ENCODE measurements around the gene RPL6. TPM values are rescaled to one million over a fixed set of nuclear protein-coding genes. Genes with fewer than 3 reads are reported as not detected.

Gene RPL6
- total and polyA plus RNA-seq, 10 of the 15 experiments (the other 5 are each of a cell fraction or from before 2014, with no cell fraction given), result 801 to 3,690 (median 2,265) TPM

- TF ChIP-seq USF2 (IDR thresholded peaks at IDR 0.05; ENCODE audit: borderline replicate concordance, low read depth, low read length), result no peak
- TF ChIP-seq HDAC2 (IDR thresholded peaks at IDR 0.05), result no peak
- no peak for TF ChIP-seq EP300 (IDR thresholded peaks at IDR 0.05; ENCODE audit: borderline replicate concordance in 1 of 2, control insufficient read depth in 1 of 2, low read depth in 2 of 2, low read length in 2 of 2)
- peak; percentile 83 for TF ChIP-seq NKRF (conservative IDR thresholded peaks at IDR 0.05)
- TF ChIP-seq ATF7 (IDR thresholded peaks at IDR 0.05; ENCODE audit: low read depth), result no peak
- TF ChIP-seq CBFB (IDR thresholded peaks at IDR 0.05; ENCODE audit: low read depth), result no peak
- TF ChIP-seq BCL11A (IDR thresholded peaks at IDR 0.05; ENCODE audit: low read depth, low read length), result no peak
- TF ChIP-seq SREBF2 (IDR thresholded peaks at IDR 0.05; ENCODE audit: low read length), result no peak
- no peak for TF ChIP-seq WRNIP1 (IDR thresholded peaks at IDR 0.05; ENCODE audit: borderline replicate concordance, low read depth, low read length)
- TF ChIP-seq MYB (IDR thresholded peaks at IDR 0.05; ENCODE audit: borderline replicate concordance, low read depth, low read length), result no peak
- no peak for TF ChIP-seq PAX5 (IDR thresholded peaks at IDR 0.05; ENCODE audit: borderline replicate concordance, low read depth, low read length)
- TF ChIP-seq BHLHE40 (IDR thresholded peaks at IDR 0.05; ENCODE audit: borderline replicate concordance in 1 of 2, low read depth in 2 of 2, low read length in 1 of 2), result peak in 1 of 2 experiments; percentile 41; a peak in 1 of 4 replicates
- TF ChIP-seq STAT3 (IDR thresholded peaks at IDR 0.05; ENCODE audit: low read depth, low read length), result no peak
- no peak for TF ChIP-seq MTA2 (IDR thresholded peaks at IDR 0.05; ENCODE audit: low read depth)
- TF ChIP-seq NFYB (IDR thresholded peaks at IDR 0.05; ENCODE audit: insufficient read depth, low read depth, low read length), result no peak
- TF ChIP-seq SRF (IDR thresholded peaks at IDR 0.05; ENCODE audit: low read depth in 2 of 2, low read length in 2 of 2), result no peak
- peak; percentile 54 for TF ChIP-seq HCFC1 (IDR thresholded peaks at IDR 0.05; ENCODE audit: low read length)
- no peak for TF ChIP-seq RB1 (IDR thresholded peaks at IDR 0.05; ENCODE audit: borderline replicate concordance)
- no peak for TF ChIP-seq SIX5 (IDR thresholded peaks at IDR 0.05; ENCODE audit: low read depth, low read length, severe bottlenecking)
- TF ChIP-seq NR2C2 (IDR thresholded peaks at IDR 0.05; ENCODE audit: borderline replicate concordance, control insufficient read depth, insufficient read length, low read depth), result no peak
- TF ChIP-seq CBX5 (IDR thresholded peaks at IDR 0.05; ENCODE audit: low read depth), result no peak
- TF ChIP-seq TBL1XR1 (IDR thresholded peaks at IDR 0.05; ENCODE audit: low read depth, low read length), result no peak
- TF ChIP-seq RAD21 (IDR thresholded peaks at IDR 0.05; ENCODE audit: insufficient read depth, low read depth, low read length), result no peak
- TF ChIP-seq MEF2A (IDR thresholded peaks at IDR 0.05; ENCODE audit: insufficient read depth, low read depth, low read length), result no peak
- TF ChIP-seq YY1 (IDR thresholded peaks at IDR 0.05; ENCODE audit: low read depth, low read length), result peak; percentile 95
Observed at GRCh38 chr12:112381883-112382796, 27.3 kb downstream of the RPL6 start, which contains the start of gene HECTD4 (continued).

All from GM12878 (cell line).